Stimulated activated CD8-positive, alpha-beta memory T cell treated with anti-CD3 and anti-CD28 coated beads, Interleukin-4, amount 100 ng/mL, for 1 hour (primary cell): Measurements from ENCODE around the gene NGEF.
A peak's percentile ranks its signal among the peaks of the same experiment; 100 is the strongest.
"Not testable (repeated sequence)": the region's sequence is repeated elsewhere in the genome, so short reads cannot be mapped to it uniquely, and the experiment has no call there.

Source experiments
- DNase-seq, 2 donors: peaks; one replicate each; pipeline ENCODE4 v3.0.0-alpha.2; 2020; ENCODE audit warnings: low read depth in 2 of 2, low spot score in 1 of 2

The NGEF gene

GRCh38 chr2:233013027-233013461 lies at the start of gene NGEF:
NGEF (minus strand) TSS chr2:233013256; CDS start chr2:232974890, 38,366 bp downstream.
- no peak for DNase-seq

- no peak for DNase-seq
Measured at GRCh38 chr2:233062451-233062850, 49.4 kb upstream of the NGEF start.

- DNase-seq = no peak
Measured at GRCh38 chr2:233061591-233062450, 48.8 kb upstream of the NGEF start.

GRCh38 chr2:233060980-233061590 lies 48.0 kb upstream of the NGEF start:
- DNase-seq = no peak

- no peak for DNase-seq
Measured at GRCh38 chr2:233060501-233060979, 47.5 kb upstream of the NGEF start.

- DNase-seq = peak in 1 of 2 donors; percentile 58
Measured at GRCh38 chr2:233059797-233060500, 46.9 kb upstream of the NGEF start, which contains the start of gene INPP5D. INPP5D (plus strand) TSS chr2:233060342; CDS start chr2:233060479, 137 bp downstream.

- no peak for DNase-seq
Measured at GRCh38 chr2:233059547-233059796, 46.4 kb upstream of the NGEF start.

GRCh38 chr2:233058717-233059546 lies 45.9 kb upstream of the NGEF start:
- DNase-seq = no peak

GRCh38 chr2:233056961-233057605 lies 44.0 kb upstream of the NGEF start:
- DNase-seq = no peak

GRCh38 chr2:233055362-233055761 lies 42.3 kb upstream of the NGEF start:
- DNase-seq = no peak

GRCh38 chr2:233053928-233054784 lies 41.1 kb upstream of the NGEF start:
- peak; percentile 47 to 56 for DNase-seq

- DNase-seq = not testable (repeated sequence)
Measured at GRCh38 chr2:233052517-233052916, 39.5 kb upstream of the NGEF start.

- no peak for DNase-seq
Measured at GRCh38 chr2:233051241-233052149, 38.4 kb upstream of the NGEF start.

- DNase-seq = no peak
Measured at GRCh38 chr2:233049194-233049761, 36.2 kb upstream of the NGEF start.

GRCh38 chr2:233048569-233049193 lies 35.6 kb upstream of the NGEF start:
- no peak for DNase-seq

GRCh38 chr2:233047667-233048066 lies 34.6 kb upstream of the NGEF start:
- no peak for DNase-seq

GRCh38 chr2:233047206-233047605 lies 34.1 kb upstream of the NGEF start:
- DNase-seq = no peak
